Keratinocyte (primary cell): ENCODE data around the gene ANKRD53. TPM values are rescaled to one million over a fixed set of nuclear protein-coding genes. Genes with fewer than 3 reads are reported as not detected.

Experiments used
- DNase-seq: peaks from one replicate; pipeline ENCODE4 v3.0.0-alpha.2; 2011; ENCODE audit warnings: low read depth, missing footprints, low spot score
- FAIRE-seq: peaks from 2 replicates; lab custom pipeline; 2011; peaks lifted over from hg19 to GRCh38; lab: Jason Lieb, UNC
- H2AFZ ChIP-seq: 2 replicates; pipeline ENCODE4 v1.6.0; 2012; ENCODE audit warnings: low read length, control low read depth, inconsistent platforms; ENCODE audit not compliant: control insufficient read depth
- H3K27ac ChIP-seq: 2 replicates; pipeline ENCODE4 v1.5.1; 2011; ENCODE audit warnings: low read length; ENCODE audit not compliant: control insufficient read depth, insufficient read depth
- H3K27me3 ChIP-seq: 3 replicates; pipeline ENCODE4 v1.6.0; 2011; ENCODE audit warnings: low read length; ENCODE audit not compliant: control insufficient read depth, insufficient read depth; ENCODE audit errors: extremely low read depth
- H3K36me3 ChIP-seq, 2 experiments: 2 replicates in 1 of 2; 3 replicates in 1 of 2; pipeline ENCODE4 v1.5.1; 2011; ENCODE audit warnings: low read length in 2 of 2, mild to moderate bottlenecking in 1 of 2; ENCODE audit not compliant: control insufficient read depth in 2 of 2, insufficient read depth in 2 of 2; ENCODE audit errors: extremely low read depth in 1 of 2
- H3K4me1 ChIP-seq: 3 replicates; pipeline ENCODE4 v1.5.1; 2011; ENCODE audit warnings: low read length; ENCODE audit not compliant: control insufficient read depth, insufficient read depth; ENCODE audit errors: extremely low read depth
- H3K4me2 ChIP-seq: 3 replicates; pipeline ENCODE4 v1.6.0; 2011; ENCODE audit warnings: low read depth, low read length; ENCODE audit not compliant: control insufficient read depth, insufficient read depth; ENCODE audit errors: extremely low read depth
- H3K4me3 ChIP-seq, 3 experiments: fragments of 200-600 bp in 1 of 3; sonication (generic) in 1 of 3; 2 replicates in 2 of 3; 3 replicates in 1 of 3; pipeline ENCODE4 v1.5.1; 2011 to 2016; ENCODE audit warnings: low read length in 3 of 3, mild to moderate bottlenecking in 3 of 3, control low read depth in 2 of 3, inconsistent platforms in 1 of 3, low read depth in 1 of 3, mixed read lengths in 1 of 3, mixed run types in 1 of 3, moderate library complexity in 1 of 3; ENCODE audit not compliant: control insufficient read depth in 2 of 3, insufficient read depth in 2 of 3; ENCODE audit errors: extremely low read depth in 1 of 3
- H3K79me2 ChIP-seq: 2 replicates; pipeline ENCODE4 v1.6.0; 2012; ENCODE audit warnings: low read length; ENCODE audit not compliant: control insufficient read depth, insufficient read depth
- H3K9ac ChIP-seq: 3 replicates; pipeline ENCODE4 v1.6.0; 2011; ENCODE audit warnings: low read length; ENCODE audit not compliant: control insufficient read depth, insufficient read depth; ENCODE audit errors: extremely low read depth
- H3K9me1 ChIP-seq: 3 replicates; pipeline ENCODE4 v1.6.0; 2011; ENCODE audit warnings: low read length; ENCODE audit not compliant: control insufficient read depth, insufficient read depth; ENCODE audit errors: extremely low read depth
- H3K9me3 ChIP-seq: 2 replicates; pipeline ENCODE4 v1.5.1; 2012; ENCODE audit warnings: low read depth, low read length; ENCODE audit not compliant: control insufficient read depth
- H4K20me1 ChIP-seq: 3 replicates; pipeline ENCODE4 v1.6.0; 2011; ENCODE audit warnings: low read length; ENCODE audit not compliant: control insufficient read depth, insufficient read depth; ENCODE audit errors: extremely low read depth
- CTCF ChIP-seq, 3 experiments: IDR thresholded peaks in 1 of 3; conservative IDR thresholded peaks in 1 of 3; optimal IDR thresholded peaks in 1 of 3; 2 replicates in 2 of 3; 3 replicates in 1 of 3; pipeline versions ENCODE3 to v1.5.1; 2011; ENCODE audit warnings: low read length in 3 of 3, mild to moderate bottlenecking in 3 of 3, moderate library complexity in 2 of 3, control low read depth in 1 of 3, inconsistent platforms in 1 of 3; ENCODE audit not compliant: insufficient read depth in 2 of 3; ENCODE audit errors: extremely low read depth in 1 of 3
- EZH2 ChIP-seq: IDR thresholded peaks from one replicate; pipeline ENCODE4 v1.6.1; 2012; ENCODE audit warnings: inconsistent platforms, mild to moderate bottlenecking, low read length, moderate library complexity
- dilution Hi-C: fragments of 300-500 bp; cut with MboI; formaldehyde crosslinking; loops from one replicate; pipeline ENCODE4 v1.7.0; 2020; ENCODE audit warnings: low sequenced_read_pairs; ENCODE audit not compliant: extremely low pct_ligation_motif_present
- polyA plus RNA-seq, 5 experiments: library from polyadenylated mRNA; depleted of rRNA in 3 of 5; stranded (reverse) in 3 of 5; stranded (forward) in 1 of 5; unstranded in 1 of 5; fragments of >200 nt; gene quantifications; 1 replicate in 1 of 5; 2 replicates in 3 of 5; 3 replicates in 1 of 5; pipeline versions ENCODE4 v1.2.1 to v1.2.3, GENCODE V29; 2011 to 2012; ENCODE audit warnings: missing spikeins in 2 of 5, low read depth in 1 of 5, low replicate concordance in 1 of 5

ANKRD53 gene
- polyA plus RNA-seq, 1 donor (not counting 4 experiments of a cell fraction or from before 2014, with no cell fraction given) = not detected

- H3K4me3 ChIP-seq = no peak overlapping the region
- H4K20me1 ChIP-seq = no peaks in the 10 kb centered on the region
- no peak overlapping the region for H3K9ac ChIP-seq
- H3K27ac ChIP-seq = no peak overlapping the region
- no peak overlapping the region for H2AFZ ChIP-seq
- peaks cover 3% of the 10 kb centered on the region for H3K4me1 ChIP-seq
- H3K36me3 ChIP-seq = no peaks in the 10 kb centered on the region
- H3K9me3 ChIP-seq = no peaks in the 10 kb centered on the region
- no peaks in the 10 kb centered on the region for H3K79me2 ChIP-seq
- no peaks in the 10 kb centered on the region for H3K9me1 ChIP-seq
- H3K27me3 ChIP-seq = peaks cover 20% of the 10 kb centered on the region
- TF ChIP-seq CTCF (optimal IDR thresholded peaks at IDR 0.05 in 1 of 3, IDR thresholded peaks at IDR 0.05 in 1 of 3, conservative IDR thresholded peaks at IDR 0.05 in 1 of 3; ENCODE audit: extremely low read depth in 1 of 3, insufficient read depth in 2 of 3, low read length in 3 of 3) (no peak), EZH2 (no peak)
- dilution Hi-C loops = no loop called here
- no peak overlapping the region for H3K4me2 ChIP-seq
- FAIRE-seq = no peak
- no peak for DNase-seq
These were observed 35.8 kb upstream of the ANKRD53 start for GRCh38 chr2:70942396-70943204.

DNA sequence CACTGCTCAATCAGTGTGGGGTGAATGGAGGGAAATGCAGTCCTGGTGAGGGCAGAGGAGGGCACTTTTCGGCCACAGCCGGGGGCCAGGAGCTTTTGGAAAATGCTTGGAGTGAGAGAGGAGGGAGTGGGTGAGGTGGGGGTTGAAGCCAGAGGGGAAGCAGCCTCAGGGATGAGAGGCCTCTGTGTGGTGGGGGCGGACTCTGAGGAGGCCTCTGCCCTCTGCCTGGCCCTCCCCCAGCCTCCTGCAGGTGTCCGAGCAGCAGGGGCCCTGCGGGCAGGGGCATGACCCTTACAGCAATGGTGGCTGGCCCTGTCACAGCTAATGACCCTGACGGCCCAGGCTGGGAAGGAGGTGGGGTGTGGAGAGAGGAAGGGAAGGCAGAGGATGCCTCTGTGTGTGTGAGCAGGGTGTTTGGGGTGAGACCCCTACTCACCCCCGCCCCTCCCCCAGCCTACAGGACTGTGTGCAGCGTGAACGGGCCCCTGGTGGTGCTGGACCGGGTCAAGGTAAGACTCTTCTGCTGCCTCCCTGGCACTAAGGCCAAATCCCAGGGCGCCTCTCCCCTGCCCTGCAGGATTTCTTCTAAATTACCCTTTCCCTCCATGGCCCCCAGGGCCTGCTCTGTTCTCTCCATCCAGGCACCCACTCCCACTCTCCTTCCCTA, 35.1 kb upstream of the ANKRD53 start:
- Histone ChIP-seq H4K20me1 (no peaks in the 10 kb centered on the region), H3K9me1 (no peaks in the 10 kb centered on the region), H3K27me3 (peaks cover 20% of the 10 kb centered on the region), H2AFZ (no peak overlapping the region), H3K36me3 (no peaks in the 10 kb centered on the region), H3K4me1 (peaks cover 10% of the 10 kb centered on the region), H3K9me3 (no peaks in the 10 kb centered on the region), H3K79me2 (no peaks in the 10 kb centered on the region), H3K9ac (no peak overlapping the region), H3K27ac (no peak overlapping the region), H3K4me2 (no peak overlapping the region), H3K4me3 (no peak overlapping the region)
- TF ChIP-seq CTCF (optimal IDR thresholded peaks at IDR 0.05 in 1 of 3, IDR thresholded peaks at IDR 0.05 in 1 of 3, conservative IDR thresholded peaks at IDR 0.05 in 1 of 3; ENCODE audit: extremely low read depth in 1 of 3, insufficient read depth in 2 of 3, low read length in 3 of 3) = no peak
- TF ChIP-seq EZH2 = no peak
- no peak for FAIRE-seq
- dilution Hi-C loops = no loop called here
- no peak for DNase-seq
